Heart right ventricle (tissue), 16 donors: ENCODE measurements around the gene LRRC15. TPM values are rescaled to one million over a fixed set of nuclear protein-coding genes. Genes with fewer than 3 reads are reported as not detected.

Experiments
- ATAC-seq, 8 donors: fragments of 200-7000 bp; cut with Tn5 transposase; one replicate each; pipeline ENCODE4 v1.9.1; 2020; ENCODE audit warnings: mild to moderate bottlenecking in 8 of 8, moderate library complexity in 8 of 8, moderate number of reproducible peaks in 1 of 8
- DNase-seq, 2 donors: peaks; one replicate each; pipeline ENCODE4 v3.0.0-alpha.2; 2020
- H3K27ac ChIP-seq, 10 donors: fragments of 200-600 bp; sonication (generic) in 2 of 10; one replicate each; pipeline versions ENCODE4 v1.5.0 to v1.8.0; 2020 to 2022; ENCODE audit warnings: mild to moderate bottlenecking in 3 of 10
- H3K27me3 ChIP-seq, 7 donors: fragments of 200-600 bp; one replicate each; pipeline ENCODE4 v1.8.0; 2021 to 2022; ENCODE audit warnings: mild to moderate bottlenecking in 2 of 7
- H3K36me3 ChIP-seq, 9 donors: fragments of 200-600 bp; sonication (generic) in 1 of 9; one replicate each; pipeline versions ENCODE4 v1.5.0 to v1.8.0; 2020 to 2022; ENCODE audit warnings: mild to moderate bottlenecking in 2 of 9
- H3K4me1 ChIP-seq, 9 donors: fragments of 200-600 bp; sonication (generic) in 1 of 9; one replicate each; pipeline versions ENCODE4 v1.5.0 to v1.8.0; 2020 to 2022; ENCODE audit warnings: mild to moderate bottlenecking in 4 of 9
- H3K4me3 ChIP-seq, 10 donors: fragments of 200-600 bp; sonication (generic) in 2 of 10; one replicate each; pipeline versions ENCODE4 v1.5.0 to v1.8.0; 2020 to 2022; ENCODE audit warnings: mild to moderate bottlenecking in 7 of 10, moderate library complexity in 2 of 10
- H3K9me3 ChIP-seq, 11 donors: fragments of 200-600 bp in 10 of 11; sonication (generic) in 2 of 11; one replicate each; pipeline versions ENCODE4 v1.5.0 to v1.8.0; 2013 to 2022; ENCODE audit warnings: mild to moderate bottlenecking in 2 of 11, control low read depth in 1 of 11, moderate library complexity in 1 of 11
- WGBS, 2 donors: extraction: QIAGEN DNeasy Blood & Tissue Kit; methylation state at CpG; one replicate each; pipeline ENCODE4 v1.1.7; 2013; ENCODE audit warnings: inconsistent platforms in 1 of 2; 5-methylcytosine and 5-hydroxymethylcytosine counted together
- intact Hi-C, 10 donors: fragments of 100-400 bp; cut with DNase I; formaldehyde crosslinking; loops; one replicate each; pipeline versions ENCODE4 v1.11.1 to v1.14.2; 2022
- polyA plus RNA-seq, 2 donors: library from polyadenylated mRNA; stranded (reverse); fragments of 200-250 nt; gene quantifications; one replicate each; pipeline ENCODE4 v1.2.3, GENCODE V29; 2013
- total RNA-seq, 10 donors: library from RNA; stranded (reverse); fragmentation: NEBNext Ultra II Directional in 3 of 10; extraction: Animal tissue kit (Norgen Biotek cat#: 25700) in 3 of 10; gene quantifications; one replicate each; pipeline versions ENCODE4 v1.2.1 to v1.2.4, GENCODE V29; 2021 to 2023
- TF ChIP-seq, protein P1 (sequence below), 9 donors: fragments of 200-600 bp; sonication (generic) in 2 of 9; IDR thresholded peaks; one replicate each; pipeline versions ENCODE4 v1.5.0 to v1.8.0; 2021 to 2022; ENCODE audit warnings: antibody characterized with exemption in 9 of 9, mild to moderate bottlenecking in 5 of 9, moderate library complexity in 1 of 9
- donor health status: Arrhythmogenic right ventricular cardiomyopathy.
- donor health status: ischemic (EF 13 %, LVEDD 7.1; RV severe dilation, severe dysfunction).
- donor health status: healthy with polysubstance abuse.
- donor health status: DM: no; HTN: yes; CAD: no.
- donor health status: DM: no; HTN: no; CAD: no.
- donor health status: ischemic (EF 25% LVEDD 6.9; RV normal size, moderate dysfunction).
- donor health status: ischemic (EF 25% LVEDD 5.7; RV mildly dilated, moderate dysfunction).
- donor health status: healthy.
- donor health status: DM: yes; HTN: yes; CAD: no.
- donor health status: Ischemic cardiomyopathy.
- donor health status: ischemic (EF 35%, LVEDD 5.7; RV mildly dilated, moderate dysfunction).
- donor health status: nonischemic (EF 11% LVEDD 7.7; RV severe dilation, severe dysfunction).
- donor health status: DM: yes; HTN: yes; CAD: no.
- donor health status: PGD.
- donor health status: ischemic (EF 29% LVEDD 5.4; RV normal size, mild dysfunction).
- donor health status: nonischemic (EF 23%, LVEDD 6.1; RV moderate dilation, normal function).

LRRC15 gene
- total and polyA plus RNA-seq, 12 donors = 0.05 to 0.81 (median 0.21) TPM; not detected in 1

GRCh38 chr3:194404365-194405140, 35.0 kb upstream of the LRRC15 start:
- Histone ChIP-seq H3K4me3 (no peak overlapping the region), H3K27me3 (peaks cover 0 to 7% (median 0%) of the 10 kb centered on the region in 7 donors), H3K36me3 (peaks cover 3 to 69% (median 15%) of the 10 kb centered on the region in 9 donors), H3K4me1 (no peaks in the 10 kb centered on the region), H3K27ac (no peak overlapping the region), H3K9me3 (no peaks in the 10 kb centered on the region)
- ATAC-seq (no peak), DNase-seq (peak in 1 of 2 donors; percentile 48)
- WGBS, 2 donors = 49 to 55% methylated on average over 10 of the region's 10 CpGs
- TF ChIP-seq, protein P1, sequence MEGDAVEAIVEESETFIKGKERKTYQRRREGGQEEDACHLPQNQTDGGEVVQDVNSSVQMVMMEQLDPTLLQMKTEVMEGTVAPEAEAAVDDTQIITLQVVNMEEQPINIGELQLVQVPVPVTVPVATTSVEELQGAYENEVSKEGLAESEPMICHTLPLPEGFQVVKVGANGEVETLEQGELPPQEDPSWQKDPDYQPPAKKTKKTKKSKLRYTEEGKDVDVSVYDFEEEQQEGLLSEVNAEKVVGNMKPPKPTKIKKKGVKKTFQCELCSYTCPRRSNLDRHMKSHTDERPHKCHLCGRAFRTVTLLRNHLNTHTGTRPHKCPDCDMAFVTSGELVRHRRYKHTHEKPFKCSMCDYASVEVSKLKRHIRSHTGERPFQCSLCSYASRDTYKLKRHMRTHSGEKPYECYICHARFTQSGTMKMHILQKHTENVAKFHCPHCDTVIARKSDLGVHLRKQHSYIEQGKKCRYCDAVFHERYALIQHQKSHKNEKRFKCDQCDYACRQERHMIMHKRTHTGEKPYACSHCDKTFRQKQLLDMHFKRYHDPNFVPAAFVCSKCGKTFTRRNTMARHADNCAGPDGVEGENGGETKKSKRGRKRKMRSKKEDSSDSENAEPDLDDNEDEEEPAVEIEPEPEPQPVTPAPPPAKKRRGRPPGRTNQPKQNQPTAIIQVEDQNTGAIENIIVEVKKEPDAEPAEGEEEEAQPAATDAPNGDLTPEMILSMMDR (IDR thresholded peaks at IDR 0.05) = peak; percentile 52 to 81 (median 74)
- intact Hi-C loops = loop anchor here in 8 of 10 donors (1.0 to 10.0 kb wide), 8 partner anchors 70 to 740 kb away; no protein-coding TSS in a partner anchor

DNA sequence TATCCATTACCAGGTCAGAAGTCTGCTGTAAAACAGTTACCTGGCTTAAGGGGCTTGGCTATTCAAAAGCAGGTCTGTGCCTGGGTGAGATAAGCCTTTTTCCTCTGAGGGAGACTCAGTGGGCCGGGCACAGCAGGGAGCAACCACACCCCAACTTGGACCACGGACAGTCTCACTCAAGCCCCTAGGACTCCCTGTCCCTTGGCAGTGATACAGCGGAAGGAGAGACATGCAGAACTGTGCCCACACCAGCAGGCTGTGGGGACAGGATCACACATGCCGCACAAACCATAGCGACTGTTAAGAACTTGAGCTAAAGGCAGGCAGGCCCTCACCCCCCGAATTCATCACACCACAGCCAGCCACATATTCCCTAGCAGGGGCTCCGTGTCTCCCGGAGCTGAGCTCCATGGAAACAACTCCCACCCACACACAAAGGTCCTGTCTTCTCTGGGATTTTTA, 32.4 kb upstream of the LRRC15 start:
- Histone ChIP-seq H3K4me1 (peaks cover 0 to 19% (median 15%) of the 10 kb centered on the region in 9 donors), H3K27me3 (peaks cover 0 to 33% (median 25%) of the 10 kb centered on the region in 7 donors), H3K4me3 (no peak overlapping the region), H3K9me3 (no peaks in the 10 kb centered on the region), H3K36me3 (peaks cover 0 to 42% (median 8%) of the 10 kb centered on the region in 9 donors), H3K27ac (no peak overlapping the region)
- 77 to 80% methylated on average over 8 of the region's 8 CpGs for WGBS, 2 donors
- TF ChIP-seq, protein P1 (IDR thresholded peaks at IDR 0.05) = no peak
- ATAC-seq (peak in 5 of 8 donors; percentile 15 to 84 (median 37)), DNase-seq (no peak)
- intact Hi-C loops = loop anchor here in 4 of 10 donors (5.0 to 10.0 kb wide), 5 partner anchors 70 to 737 kb away; no protein-coding TSS in a partner anchor

- H3K9me3 ChIP-seq = no peaks in the 10 kb centered on the region
- peaks cover 0 to 38% (median 30%) of the 10 kb centered on the region in 7 donors for H3K27me3 ChIP-seq
- H3K27ac ChIP-seq = no peak overlapping the region
- peaks cover 0 to 19% (median 16%) of the 10 kb centered on the region in 9 donors for H3K4me1 ChIP-seq
- H3K36me3 ChIP-seq = peaks cover 0 to 37% (median 8%) of the 10 kb centered on the region in 9 donors
- intact Hi-C loops = loop anchor here in 4 of 10 donors (5.0 to 10.0 kb wide), 5 partner anchors 69 to 737 kb away; no protein-coding TSS in a partner anchor
- no peak overlapping the region for H3K4me3 ChIP-seq
- DNase-seq (no peak), ATAC-seq (peak in 2 of 8 donors; percentile 8 to 53)
- WGBS, 2 donors = 90% methylated on average over 9 of the region's 9 CpGs
- TF ChIP-seq, protein P1 (IDR thresholded peaks at IDR 0.05) = no peak
Observed at GRCh38 chr3:194401346-194401745, 31.8 kb upstream of the LRRC15 start.

DNA sequence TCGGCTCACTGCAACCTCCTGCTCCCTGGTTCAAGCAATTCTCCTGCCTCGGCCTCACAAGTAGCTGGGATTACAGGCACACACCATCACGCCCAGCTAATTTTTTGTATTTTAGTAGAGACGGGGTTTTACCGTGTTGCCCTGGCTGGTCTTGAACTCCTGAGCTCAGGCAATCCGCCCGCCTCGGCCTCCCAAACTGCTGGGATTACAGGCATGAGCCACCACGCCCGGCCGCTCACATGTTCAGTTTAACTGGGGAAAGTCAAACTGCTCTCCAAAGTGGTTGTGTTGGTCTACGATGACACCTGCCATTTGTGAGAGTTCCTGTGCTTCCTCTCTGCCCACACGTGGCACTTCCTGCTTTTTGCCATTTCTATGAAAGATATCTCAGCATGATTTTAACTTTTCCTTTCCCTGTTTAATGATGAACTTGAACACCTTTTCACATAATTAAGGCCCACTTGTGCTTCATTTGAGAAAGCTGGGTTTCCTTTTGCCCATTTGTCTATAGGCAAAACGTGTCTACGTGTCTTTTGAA, 30.4 kb upstream of the LRRC15 start:
- DNase-seq (no peak), ATAC-seq (no peak)
- Histone ChIP-seq H3K4me1 (peaks cover 0 to 21% (median 16%) of the 10 kb centered on the region in 9 donors), H3K27me3 (peaks cover 0 to 52% (median 31%) of the 10 kb centered on the region in 7 donors), H3K4me3 (no peak overlapping the region), H3K27ac (no peak overlapping the region), H3K36me3 (peaks cover 0 to 23% (median 0%) of the 10 kb centered on the region in 9 donors), H3K9me3 (no peaks in the 10 kb centered on the region)
- TF ChIP-seq, protein P1 (IDR thresholded peaks at IDR 0.05) = no peak
- WGBS, 2 donors = 89 to 91% methylated on average over 15 of the region's 15 CpGs
- intact Hi-C loops = loop anchor here in 5 of 10 donors (5.0 to 10.0 kb wide), 6 partner anchors 63 to 735 kb away; no protein-coding TSS in a partner anchor
